ENCODE results near the gene SAT1. TPM values are rescaled to one million over a fixed set of nuclear protein-coding genes. Genes with fewer than 3 reads are reported as not detected.

Gene SAT1
- total and polyA plus RNA-seq, 2 of the 13 experiments (the other 11 are each of a cell fraction or from before 2014, with no cell fraction given) = 216 to 1,243 TPM

DNA sequence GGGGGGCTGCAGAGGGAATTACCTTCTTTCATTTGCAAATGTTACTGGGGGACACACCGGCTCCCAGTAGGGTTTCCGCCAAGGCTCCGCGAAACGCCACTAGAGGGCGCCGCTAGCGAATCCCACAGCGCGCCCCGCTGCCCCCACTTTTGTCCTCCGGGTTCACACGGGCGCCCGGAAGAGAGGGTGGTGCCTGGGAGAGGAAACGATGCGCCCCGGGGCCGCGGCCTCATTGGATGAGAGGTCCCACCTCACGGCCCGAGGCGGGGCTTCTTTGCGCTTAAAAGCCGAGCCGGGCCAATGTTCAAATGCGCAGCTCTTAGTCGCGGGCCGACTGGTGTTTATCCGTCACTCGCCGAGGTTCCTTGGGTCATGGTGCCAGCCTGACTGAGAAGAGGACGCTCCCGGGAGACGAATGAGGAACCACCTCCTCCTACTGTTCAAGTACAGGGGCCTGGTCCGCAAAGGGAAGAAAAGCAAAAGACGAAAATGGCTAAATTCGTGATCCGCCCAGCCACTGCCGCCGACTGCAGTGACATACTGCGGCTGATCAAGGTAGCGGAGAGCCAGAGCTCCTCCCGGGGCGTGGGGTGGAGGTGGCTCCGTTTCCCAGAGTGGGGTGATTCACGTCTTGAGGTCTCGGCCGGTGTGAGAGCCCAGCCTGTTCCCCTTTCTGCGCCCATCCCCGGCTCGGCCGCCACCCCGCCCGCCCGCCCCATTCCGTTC is at the start of gene SAT1 (continued):
- TF ChIP-seq, protein P1, sequence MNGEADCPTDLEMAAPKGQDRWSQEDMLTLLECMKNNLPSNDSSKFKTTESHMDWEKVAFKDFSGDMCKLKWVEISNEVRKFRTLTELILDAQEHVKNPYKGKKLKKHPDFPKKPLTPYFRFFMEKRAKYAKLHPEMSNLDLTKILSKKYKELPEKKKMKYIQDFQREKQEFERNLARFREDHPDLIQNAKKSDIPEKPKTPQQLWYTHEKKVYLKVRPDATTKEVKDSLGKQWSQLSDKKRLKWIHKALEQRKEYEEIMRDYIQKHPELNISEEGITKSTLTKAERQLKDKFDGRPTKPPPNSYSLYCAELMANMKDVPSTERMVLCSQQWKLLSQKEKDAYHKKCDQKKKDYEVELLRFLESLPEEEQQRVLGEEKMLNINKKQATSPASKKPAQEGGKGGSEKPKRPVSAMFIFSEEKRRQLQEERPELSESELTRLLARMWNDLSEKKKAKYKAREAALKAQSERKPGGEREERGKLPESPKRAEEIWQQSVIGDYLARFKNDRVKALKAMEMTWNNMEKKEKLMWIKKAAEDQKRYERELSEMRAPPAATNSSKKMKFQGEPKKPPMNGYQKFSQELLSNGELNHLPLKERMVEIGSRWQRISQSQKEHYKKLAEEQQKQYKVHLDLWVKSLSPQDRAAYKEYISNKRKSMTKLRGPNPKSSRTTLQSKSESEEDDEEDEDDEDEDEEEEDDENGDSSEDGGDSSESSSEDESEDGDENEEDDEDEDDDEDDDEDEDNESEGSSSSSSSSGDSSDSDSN (CRISPR knock-in tag; IDR thresholded peaks at IDR 0.05) = peak; percentile 22; the same call in 1 of the 2 replicates
- TF ChIP-seq, protein P2, sequence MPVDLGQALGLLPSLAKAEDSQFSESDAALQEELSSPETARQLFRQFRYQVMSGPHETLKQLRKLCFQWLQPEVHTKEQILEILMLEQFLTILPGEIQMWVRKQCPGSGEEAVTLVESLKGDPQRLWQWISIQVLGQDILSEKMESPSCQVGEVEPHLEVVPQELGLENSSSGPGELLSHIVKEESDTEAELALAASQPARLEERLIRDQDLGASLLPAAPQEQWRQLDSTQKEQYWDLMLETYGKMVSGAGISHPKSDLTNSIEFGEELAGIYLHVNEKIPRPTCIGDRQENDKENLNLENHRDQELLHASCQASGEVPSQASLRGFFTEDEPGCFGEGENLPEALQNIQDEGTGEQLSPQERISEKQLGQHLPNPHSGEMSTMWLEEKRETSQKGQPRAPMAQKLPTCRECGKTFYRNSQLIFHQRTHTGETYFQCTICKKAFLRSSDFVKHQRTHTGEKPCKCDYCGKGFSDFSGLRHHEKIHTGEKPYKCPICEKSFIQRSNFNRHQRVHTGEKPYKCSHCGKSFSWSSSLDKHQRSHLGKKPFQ (CRISPR knock-in tag; IDR thresholded peaks at IDR 0.05; ENCODE audit: insufficient replicate concordance) = peak; percentile 19
- peak; percentile 70 for TF ChIP-seq ZNF788 (CRISPR knock-in tag; IDR thresholded peaks at IDR 0.05; ENCODE audit: borderline replicate concordance)
- no peak for TF ChIP-seq LCORL (IDR thresholded peaks at IDR 0.05)
- peak; percentile 59; the same call in 1 of the 2 replicates for TF ChIP-seq LCORL (CRISPR knock-in tag; IDR thresholded peaks at IDR 0.05)
- TF ChIP-seq NR1H2 (CRISPR knock-in tag; IDR thresholded peaks at IDR 0.05; ENCODE audit: borderline replicate concordance, low read depth) = no peak
- TF ChIP-seq, protein P3, sequence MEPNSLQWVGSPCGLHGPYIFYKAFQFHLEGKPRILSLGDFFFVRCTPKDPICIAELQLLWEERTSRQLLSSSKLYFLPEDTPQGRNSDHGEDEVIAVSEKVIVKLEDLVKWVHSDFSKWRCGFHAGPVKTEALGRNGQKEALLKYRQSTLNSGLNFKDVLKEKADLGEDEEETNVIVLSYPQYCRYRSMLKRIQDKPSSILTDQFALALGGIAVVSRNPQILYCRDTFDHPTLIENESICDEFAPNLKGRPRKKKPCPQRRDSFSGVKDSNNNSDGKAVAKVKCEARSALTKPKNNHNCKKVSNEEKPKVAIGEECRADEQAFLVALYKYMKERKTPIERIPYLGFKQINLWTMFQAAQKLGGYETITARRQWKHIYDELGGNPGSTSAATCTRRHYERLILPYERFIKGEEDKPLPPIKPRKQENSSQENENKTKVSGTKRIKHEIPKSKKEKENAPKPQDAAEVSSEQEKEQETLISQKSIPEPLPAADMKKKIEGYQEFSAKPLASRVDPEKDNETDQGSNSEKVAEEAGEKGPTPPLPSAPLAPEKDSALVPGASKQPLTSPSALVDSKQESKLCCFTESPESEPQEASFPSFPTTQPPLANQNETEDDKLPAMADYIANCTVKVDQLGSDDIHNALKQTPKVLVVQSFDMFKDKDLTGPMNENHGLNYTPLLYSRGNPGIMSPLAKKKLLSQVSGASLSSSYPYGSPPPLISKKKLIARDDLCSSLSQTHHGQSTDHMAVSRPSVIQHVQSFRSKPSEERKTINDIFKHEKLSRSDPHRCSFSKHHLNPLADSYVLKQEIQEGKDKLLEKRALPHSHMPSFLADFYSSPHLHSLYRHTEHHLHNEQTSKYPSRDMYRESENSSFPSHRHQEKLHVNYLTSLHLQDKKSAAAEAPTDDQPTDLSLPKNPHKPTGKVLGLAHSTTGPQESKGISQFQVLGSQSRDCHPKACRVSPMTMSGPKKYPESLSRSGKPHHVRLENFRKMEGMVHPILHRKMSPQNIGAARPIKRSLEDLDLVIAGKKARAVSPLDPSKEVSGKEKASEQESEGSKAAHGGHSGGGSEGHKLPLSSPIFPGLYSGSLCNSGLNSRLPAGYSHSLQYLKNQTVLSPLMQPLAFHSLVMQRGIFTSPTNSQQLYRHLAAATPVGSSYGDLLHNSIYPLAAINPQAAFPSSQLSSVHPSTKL (CRISPR knock-in tag; IDR thresholded peaks at IDR 0.05) = peak; percentile 13; the same call in 1 of the 2 replicates
- TF ChIP-seq, protein P4, sequence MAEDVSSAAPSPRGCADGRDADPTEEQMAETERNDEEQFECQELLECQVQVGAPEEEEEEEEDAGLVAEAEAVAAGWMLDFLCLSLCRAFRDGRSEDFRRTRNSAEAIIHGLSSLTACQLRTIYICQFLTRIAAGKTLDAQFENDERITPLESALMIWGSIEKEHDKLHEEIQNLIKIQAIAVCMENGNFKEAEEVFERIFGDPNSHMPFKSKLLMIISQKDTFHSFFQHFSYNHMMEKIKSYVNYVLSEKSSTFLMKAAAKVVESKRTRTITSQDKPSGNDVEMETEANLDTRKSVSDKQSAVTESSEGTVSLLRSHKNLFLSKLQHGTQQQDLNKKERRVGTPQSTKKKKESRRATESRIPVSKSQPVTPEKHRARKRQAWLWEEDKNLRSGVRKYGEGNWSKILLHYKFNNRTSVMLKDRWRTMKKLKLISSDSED (CRISPR knock-in tag; IDR thresholded peaks at IDR 0.05) = no peak
- TF ChIP-seq ZNF713 (CRISPR knock-in tag; IDR thresholded peaks at IDR 0.05) = no peak
- 0 out of 2 replicates have a peak, but pooled peaks have one; percentile 24 for TF ChIP-seq ATF7-NPFF (CRISPR knock-in tag; IDR thresholded peaks at IDR 0.05; ENCODE audit: low read depth)
- TF ChIP-seq FOXC1 (CRISPR knock-in tag; IDR thresholded peaks at IDR 0.05; ENCODE audit: borderline replicate concordance) = peak; percentile 90
- no peak for TF ChIP-seq ZNF83 (CRISPR knock-in tag; IDR thresholded peaks at IDR 0.05; ENCODE audit: borderline replicate concordance)
- no peak for TF ChIP-seq ZNF383 (CRISPR knock-in tag; IDR thresholded peaks at IDR 0.05; ENCODE audit: borderline replicate concordance)
- peak; percentile 79 for TF ChIP-seq ZNF331 (CRISPR knock-in tag; IDR thresholded peaks at IDR 0.05)
- TF ChIP-seq ELF1 (CRISPR knock-in tag; IDR thresholded peaks at IDR 0.05) = peak; percentile 79
- no peak for TF ChIP-seq HDAC6 (IDR thresholded peaks at IDR 0.05; ENCODE audit: low read depth, low read length)
- TF ChIP-seq NAIF1 (CRISPR knock-in tag; IDR thresholded peaks at IDR 0.05; ENCODE audit: borderline replicate concordance) = no peak

All from HepG2 (cell line).